Activated CD4-positive, alpha-beta T cell treated with anti-CD3 and anti-CD28 coated beads for 36 hours (primary cell): Measurements from ENCODE around the gene IL12RB2. TPM values are rescaled to one million over a fixed set of nuclear protein-coding genes. Genes with fewer than 3 reads are reported as not detected.

Experiments used
- ATAC-seq: fragments of 200-7000 bp; cut with Tn5 transposase; one replicate; pipeline ENCODE4 v1.10.0; 2021; ENCODE audit warnings: mild to moderate bottlenecking, moderate library complexity
- CTCF ChIA-PET: fragments of 350-600 bp; sonication (Branson Sonifier 250); formaldehyde crosslinking; loops from one replicate; lab custom pipeline; 2021; ENCODE audit warnings: antibody characterized with exemption; lab: Charles Lee
- POLR2A ChIA-PET: fragments of 350-600 bp; sonication (Branson Sonifier 250); formaldehyde crosslinking; loops from one replicate; lab custom pipeline; 2021; ENCODE audit warnings: antibody characterized with exemption, inconsistent platforms; lab: Charles Lee
- DNase-seq: peaks from one replicate; pipeline ENCODE4 v3.0.0-alpha.2; 2020
- H3K27ac Mint-ChIP-seq: one replicate; pipeline ENCODE4 v1.8.0; 2021; ENCODE audit warnings: mixed read lengths
- H3K27me3 Mint-ChIP-seq: one replicate; pipeline ENCODE4 v1.8.0; 2021; ENCODE audit warnings: mixed read lengths
- H3K36me3 Mint-ChIP-seq: one replicate; pipeline ENCODE4 v1.8.0; 2021; ENCODE audit warnings: low read depth, mixed read lengths
- H3K4me1 Mint-ChIP-seq: one replicate; pipeline ENCODE4 v1.8.0; 2021; ENCODE audit warnings: mixed read lengths
- H3K4me3 Mint-ChIP-seq: one replicate; pipeline ENCODE4 v1.8.0; 2021; ENCODE audit warnings: mild to moderate bottlenecking, moderate library complexity, mixed read lengths
- H3K9me3 Mint-ChIP-seq: one replicate; pipeline ENCODE4 v1.8.0; 2021; ENCODE audit warnings: low read depth, mixed read lengths
- intact Hi-C, 2 experiments: fragments of 100-400 bp; cut with DNase I in 1 of 2; cut with micrococcal nuclease in 1 of 2; formaldehyde crosslinking; loops; one replicate each; pipeline versions ENCODE4 v1.14.2 to v1.15.1; 2022 to 2024; cut with DNase I, micrococcal nuclease
- total RNA-seq, 2 experiments: library from RNA; stranded (reverse); gene quantifications; one replicate each; pipeline ENCODE4 v1.2.3, GENCODE V29; 2021

The IL12RB2 gene
- total RNA-seq, 2 experiments from 2014 or later: 77.9 to 99.2 TPM

DNA sequence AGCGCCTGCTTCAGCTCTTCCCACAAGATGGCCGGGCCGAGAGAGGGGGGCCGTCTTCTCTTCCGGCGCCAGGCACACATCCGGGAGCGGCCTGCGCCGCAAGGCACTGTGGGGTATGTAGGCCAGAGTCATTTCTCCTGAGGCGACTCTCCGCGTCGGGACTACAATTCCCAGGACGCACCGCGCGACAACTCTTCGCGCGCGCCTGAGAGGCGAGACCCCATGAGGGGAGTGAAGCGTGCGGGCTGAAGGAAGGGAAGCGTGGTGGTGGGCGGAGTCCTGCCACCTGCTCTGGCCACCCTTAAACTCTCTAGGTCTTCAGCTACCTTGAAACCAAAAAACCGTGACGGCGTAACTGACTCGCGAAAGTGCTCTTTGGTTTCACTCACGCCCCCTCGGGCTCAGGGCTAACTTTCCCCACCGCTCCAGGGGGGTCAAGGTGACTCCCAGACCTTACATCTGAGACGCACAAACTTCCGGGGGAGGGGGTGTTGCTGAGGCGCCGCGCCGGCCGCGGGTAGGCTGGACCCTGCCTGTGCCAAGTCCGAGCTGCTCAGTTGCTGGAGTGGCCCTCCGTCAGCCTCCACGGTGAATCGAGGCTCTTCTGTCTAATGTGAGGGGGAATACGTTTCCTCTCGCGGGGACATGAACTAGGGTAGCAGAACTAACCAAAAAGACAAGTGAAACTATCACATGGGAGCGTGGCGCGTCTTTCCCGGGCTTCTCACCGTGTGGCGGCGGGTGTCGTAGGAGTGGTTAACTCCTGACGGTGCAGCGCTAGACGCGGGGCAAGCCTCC lies 122.9 kb downstream of the IL12RB2 start, which contains the start of gene SERBP1:
SERBP1 (minus strand) TSS at position 45 of the 798 bp plus-strand sequence. CDS start 102 bp downstream, outside the sequence.
- H3K4me1 Mint-ChIP-seq: peaks cover 48% of the 10 kb centered on the region
- CTCF ChIA-PET: interaction anchor here (0.6 kb wide), 1 partner anchor 25 kb away, joined by 10 read pairs; no protein-coding TSS in a partner anchor

DNA sequence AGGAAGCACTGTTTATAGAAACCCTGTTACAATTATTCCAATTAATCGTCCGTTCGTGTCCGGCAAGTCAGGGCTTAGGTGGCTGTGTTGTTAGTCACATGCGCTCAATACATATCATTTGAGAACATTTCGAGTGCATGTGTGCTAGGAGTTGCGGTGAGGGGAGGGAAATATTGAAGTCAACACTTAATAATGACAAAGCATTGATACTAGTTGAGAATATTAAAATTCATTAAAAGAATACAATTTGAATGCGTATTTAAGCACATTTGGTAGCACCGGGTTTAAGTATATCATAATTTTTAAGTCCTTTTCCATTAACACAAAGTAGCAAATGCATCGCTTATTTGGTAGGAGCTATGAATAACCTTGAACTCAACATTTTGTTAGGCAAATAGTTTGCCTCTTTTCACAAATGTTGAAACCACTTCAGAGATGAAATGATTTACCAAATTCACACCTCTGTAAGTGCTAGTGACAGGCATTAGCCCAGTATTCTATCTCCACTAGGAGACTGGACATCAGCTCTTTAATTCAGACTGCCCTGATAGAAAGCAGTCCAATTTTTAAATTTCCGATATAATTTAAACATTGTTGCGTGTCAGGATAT lies 123.6 kb downstream of the IL12RB2 start:
- H3K9me3 Mint-ChIP-seq: no peaks in the 10 kb centered on the region
- H3K27me3 Mint-ChIP-seq: no peaks in the 10 kb centered on the region
- ChIA-PET POLR2A (interaction anchor here (0.6 to 1.7 kb wide), 5 partner anchors 10 to 253 kb away, joined by 3 to 7 read pairs (median 7); no protein-coding TSS in a partner anchor), CTCF (interaction anchor here (0.6 to 2.3 kb wide), 6 partner anchors 10 to 590 kb away, joined by 3 to 17 read pairs (median 4); no protein-coding TSS in a partner anchor)
- peak overlapping the region; percentile 97 for H3K4me3 Mint-ChIP-seq
- peak overlapping the region; percentile 100 for H3K27ac Mint-ChIP-seq
- H3K4me1 Mint-ChIP-seq: peaks cover 41% of the 10 kb centered on the region
- intact Hi-C loops: loop anchor here (2.0 to 5.0 kb wide), 8 partner anchors 48 to 499 kb away; partner anchors contain the start of gene SLC35D1 (in 1 of the 2)
- DNase-seq (no peak), ATAC-seq (no peak)
- peaks cover 36% of the 10 kb centered on the region for H3K36me3 Mint-ChIP-seq

More for the DNA sequence above, 122.9 kb downstream of the IL12RB2 start, which contains the start of gene SERBP1:
- POLR2A ChIA-PET: interaction anchor here (0.6 to 2.1 kb wide), 13 partner anchors 9 to 542 kb away, joined by 3 to 14 read pairs (median 3); partner anchors contain the start of genes DNAI4 and GADD45A
- ATAC-seq: peak; percentile 91
- Mint-ChIP-seq H3K4me3 (peak within 1 kb of the TSS; percentile 97), H3K9me3 (no peaks in the 10 kb centered on the region), H3K36me3 (peaks cover 43% of the 10 kb centered on the region), H3K27me3 (no peaks in the 10 kb centered on the region), H3K27ac (peak within 1 kb of the TSS; percentile 100)
- peak; percentile 97 for DNase-seq
- intact Hi-C loops: loop anchor here (1.0 to 5.0 kb wide), 16 partner anchors 48 to 505 kb away; partner anchors contain the start of genes GADD45A (in 1 of the 2) and SLC35D1 (in 1 of the 2)

- peak overlapping the region; percentile 100 for H3K27ac Mint-ChIP-seq
- H3K4me3 Mint-ChIP-seq: peak overlapping the region; percentile 97
- no peaks in the 10 kb centered on the region for H3K9me3 Mint-ChIP-seq
- H3K27me3 Mint-ChIP-seq: no peaks in the 10 kb centered on the region
- H3K4me1 Mint-ChIP-seq: peaks cover 39% of the 10 kb centered on the region
- intact Hi-C loops: loop anchor here (2.0 to 5.0 kb wide), 8 partner anchors 47 to 500 kb away; partner anchors contain the start of gene SLC35D1 (in 1 of the 2)
- CTCF ChIA-PET: interaction anchor here (0.6 to 2.3 kb wide), 8 partner anchors 9 to 591 kb away, joined by 3 to 17 read pairs (median 3); no protein-coding TSS in a partner anchor
- H3K36me3 Mint-ChIP-seq: peaks cover 33% of the 10 kb centered on the region
- DNase-seq: peak; percentile 40
- POLR2A ChIA-PET: interaction anchor here (0.6 to 1.0 kb wide), 6 partner anchors 10 to 115 kb away, joined by 3 to 6 read pairs (median 4); no protein-coding TSS in a partner anchor
- no peak for ATAC-seq
These were observed 124.4 kb downstream of the IL12RB2 start for GRCh38 chr1:67431869-67432578.

- Mint-ChIP-seq H3K4me1 (peaks cover 37% of the 10 kb centered on the region), H3K36me3 (peaks cover 26% of the 10 kb centered on the region), H3K4me3 (no peak overlapping the region), H3K27me3 (no peaks in the 10 kb centered on the region), H3K9me3 (no peaks in the 10 kb centered on the region), H3K27ac (peak overlapping the region; percentile 91)
- intact Hi-C loops: loop anchor here (5.0 kb wide), 4 partner anchors 260 to 500 kb away; partner anchors contain the start of gene SLC35D1 (in 1 of the 2)
- ChIA-PET POLR2A (interaction anchor here (0.6 to 1.0 kb wide), 4 partner anchors 9 to 114 kb away, joined by 3 to 6 read pairs (median 4); no protein-coding TSS in a partner anchor), CTCF (interaction anchor here (0.6 to 2.3 kb wide), 4 partner anchors 13 to 219 kb away, joined by 3 to 17 read pairs (median 8); no protein-coding TSS in a partner anchor)
- no peak for ATAC-seq
- no peak for DNase-seq
These were observed 125.1 kb downstream of the IL12RB2 start for GRCh38 chr1:67432745-67433144.

DNA sequence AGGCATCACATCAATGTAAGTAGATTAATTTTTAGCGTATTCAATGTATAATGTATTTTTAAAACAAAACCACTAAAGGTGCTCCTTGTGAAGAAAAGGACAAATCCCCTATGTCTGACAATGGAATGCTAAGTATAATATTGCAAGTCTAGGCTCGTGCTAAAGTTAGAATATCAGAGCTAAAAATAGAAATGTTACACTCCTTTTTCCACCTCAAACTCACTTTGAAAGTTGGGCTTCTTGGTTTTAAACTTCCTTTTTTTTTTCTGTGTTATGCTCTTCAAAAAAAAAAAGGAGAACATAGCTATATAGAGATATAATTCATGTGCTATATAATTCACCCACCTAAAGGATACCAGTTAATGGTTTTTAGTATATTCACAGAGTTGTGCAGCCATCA lies 126.2 kb downstream of the IL12RB2 start:
- Mint-ChIP-seq H3K4me3 (peak overlapping the region; percentile 28), H3K4me1 (peaks cover 37% of the 10 kb centered on the region), H3K9me3 (no peaks in the 10 kb centered on the region), H3K27ac (peak overlapping the region; percentile 91), H3K27me3 (no peaks in the 10 kb centered on the region), H3K36me3 (peaks cover 15% of the 10 kb centered on the region)
- DNase-seq (no peak), ATAC-seq (no peak)
- ChIA-PET POLR2A (interaction anchor here (0.6 kb wide), 1 partner anchor 57 kb away, joined by 3 read pairs; no protein-coding TSS in a partner anchor), CTCF (no interaction called here)
- intact Hi-C loops: loop anchor here (5.0 kb wide), 4 partner anchors 262 to 502 kb away; partner anchors contain the start of gene SLC35D1 (in 1 of the 2)

DNA sequence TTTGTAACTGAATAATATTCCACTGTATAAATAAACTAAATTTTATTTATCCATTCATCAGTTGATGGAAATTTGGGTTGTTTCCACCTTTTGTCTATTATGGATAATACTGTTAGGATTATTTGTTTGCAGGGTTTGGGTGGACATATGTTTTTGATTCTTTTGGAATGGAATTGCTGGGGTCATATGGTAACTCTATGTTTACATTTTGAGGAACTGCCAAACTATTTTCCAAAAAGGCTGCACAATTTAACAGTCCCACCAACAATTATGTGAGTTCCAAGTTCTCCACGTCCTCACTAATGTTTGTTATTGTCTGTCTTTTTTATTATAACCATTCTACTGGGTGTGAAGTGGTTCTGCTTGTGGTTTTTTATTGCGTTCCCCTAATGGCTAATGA lies 126.8 kb downstream of the IL12RB2 start:
- Mint-ChIP-seq H3K36me3 (peaks cover 8% of the 10 kb centered on the region), H3K27ac (peak overlapping the region; percentile 39), H3K27me3 (no peaks in the 10 kb centered on the region), H3K4me1 (peaks cover 37% of the 10 kb centered on the region), H3K4me3 (no peak overlapping the region), H3K9me3 (no peaks in the 10 kb centered on the region)
- DNase-seq: no peak
- CTCF ChIA-PET: no interaction called here
- ATAC-seq: no peak
- POLR2A ChIA-PET: interaction anchor here (0.6 kb wide), 1 partner anchor 57 kb away, joined by 3 read pairs; no protein-coding TSS in a partner anchor
- intact Hi-C loops: loop anchor here (5.0 kb wide), 4 partner anchors 262 to 502 kb away; partner anchors contain the start of gene SLC35D1 (in 1 of the 2)

DNA sequence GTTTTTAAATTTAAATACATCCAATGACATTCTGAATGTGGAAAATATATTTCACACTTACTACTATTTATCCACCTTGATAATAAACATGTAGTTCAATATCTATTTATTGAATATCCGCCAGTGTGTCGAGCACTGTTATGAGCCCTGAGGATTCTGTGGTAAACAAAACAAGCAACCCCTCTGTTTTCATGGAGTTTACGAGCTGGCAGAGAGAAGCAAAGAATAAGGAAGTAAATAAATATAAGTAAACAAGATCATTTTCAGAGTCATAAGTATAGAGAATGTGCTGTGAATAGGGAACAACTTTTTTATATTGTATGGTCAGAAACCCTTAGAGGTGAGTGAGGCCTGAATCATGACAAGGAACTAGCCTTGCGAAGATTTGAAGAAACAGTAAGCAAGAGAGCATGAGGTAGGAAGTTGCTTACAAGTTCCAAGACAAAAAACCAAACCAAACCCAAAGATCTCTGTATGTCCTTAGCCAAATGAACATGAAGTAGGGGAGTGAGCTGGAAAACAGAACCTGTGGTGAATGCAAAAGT lies 128.9 kb downstream of the IL12RB2 start:
- POLR2A ChIA-PET: interaction anchor here (0.7 kb wide), 1 partner anchor 24 kb away, joined by 3 read pairs; no protein-coding TSS in a partner anchor
- Mint-ChIP-seq H3K36me3 (no peaks in the 10 kb centered on the region), H3K4me1 (peaks cover 42% of the 10 kb centered on the region), H3K9me3 (no peaks in the 10 kb centered on the region), H3K27me3 (no peaks in the 10 kb centered on the region), H3K27ac (no peak overlapping the region), H3K4me3 (no peak overlapping the region)
- ATAC-seq (no peak), DNase-seq (no peak)
- intact Hi-C loops: no loop called here
- CTCF ChIA-PET: interaction anchor here (0.6 to 1.2 kb wide), 3 partner anchors 41 to 64 kb away, joined by 3 to 5 read pairs (median 3); no protein-coding TSS in a partner anchor

GRCh38 chr1:67437961-67438360 lies 130.3 kb downstream of the IL12RB2 start:
- intact Hi-C loops: no loop called here
- CTCF ChIA-PET: interaction anchor here (0.7 to 0.9 kb wide), 2 partner anchors 13 to 224 kb away, joined by 3 read pairs; no protein-coding TSS in a partner anchor
- Mint-ChIP-seq H3K36me3 (no peaks in the 10 kb centered on the region), H3K4me3 (no peak overlapping the region), H3K27me3 (no peaks in the 10 kb centered on the region), H3K9me3 (no peaks in the 10 kb centered on the region), H3K27ac (no peak overlapping the region), H3K4me1 (peaks cover 37% of the 10 kb centered on the region)
- POLR2A ChIA-PET: no interaction called here
- no peak for DNase-seq
- no peak for ATAC-seq

DNA sequence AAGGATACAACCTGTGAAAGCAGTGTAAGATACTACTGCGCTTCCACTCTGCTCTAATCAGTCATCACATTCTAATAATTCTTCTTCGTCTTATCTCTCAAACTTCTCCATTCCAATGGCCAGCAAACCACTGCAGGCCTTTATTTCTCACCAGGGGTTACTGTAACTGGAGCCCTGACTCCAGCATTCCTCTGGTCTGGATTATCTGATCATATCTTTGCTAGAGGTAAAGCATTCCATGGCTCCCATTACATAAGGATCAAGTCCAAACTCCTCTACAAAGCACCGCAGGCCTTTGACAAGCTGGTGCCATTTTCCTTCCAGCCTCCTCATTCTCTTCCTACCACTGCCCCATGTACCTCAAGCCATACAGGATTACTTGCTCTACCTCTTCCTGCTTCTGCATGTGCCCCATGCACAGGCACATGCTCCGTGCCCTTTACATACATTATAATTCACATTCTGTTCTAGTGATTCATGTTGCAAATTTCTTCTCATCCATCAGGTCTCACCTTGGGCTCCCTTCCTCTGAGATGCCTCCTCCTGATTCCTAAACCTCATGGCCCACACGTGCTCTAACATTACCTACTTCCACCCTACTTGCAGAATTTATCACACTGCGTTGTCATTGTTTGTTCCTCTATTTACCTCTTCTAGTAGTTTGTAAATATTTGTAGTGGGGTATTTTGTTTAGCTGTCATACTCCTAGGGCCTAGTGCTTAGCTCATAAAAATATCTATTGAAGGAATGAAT lies 131.8 kb downstream of the IL12RB2 start:
- Mint-ChIP-seq H3K36me3 (no peaks in the 10 kb centered on the region), H3K27me3 (no peaks in the 10 kb centered on the region), H3K9me3 (no peaks in the 10 kb centered on the region), H3K4me3 (no peak overlapping the region), H3K4me1 (peaks cover 23% of the 10 kb centered on the region), H3K27ac (no peak overlapping the region)
- intact Hi-C loops: no loop called here
- CTCF ChIA-PET: interaction anchor here (2.0 kb wide), 1 partner anchor 61 kb away, joined by 10 read pairs; no protein-coding TSS in a partner anchor
- no peak for ATAC-seq
- no peak for DNase-seq
- POLR2A ChIA-PET: interaction anchor here (1.1 kb wide), 1 partner anchor 10 kb away, joined by 3 read pairs; the partner anchor contains the start of gene SERBP1
